Endothelial cell of umbilical vein (primary cell): ENCODE data around the gene OPRM1. TPM values are rescaled to one million over a fixed set of nuclear protein-coding genes. Genes with fewer than 3 reads are reported as not detected.
"Not testable (repeated sequence)": the region's sequence is repeated elsewhere in the genome, so short reads cannot be mapped to it uniquely, and the experiment has no call there.

Source experiments
- BruUV-seq: library from RNA; stranded (reverse); fragments of 400-500 nt; replicated peaks from 2 replicates; lab custom pipeline; 2021; lab: Mats Ljungman, UMichigan
- CTCF ChIA-PET: fragments of 300-600, 350-600 bp; sonication (Branson Sonifier 250); formaldehyde crosslinking; loops from one replicate; lab custom pipeline; 2021; ENCODE audit warnings: antibody characterized with exemption, inconsistent platforms; lab: Charles Lee
- POLR2A ChIA-PET: fragments of 300-600, 350-600 bp; sonication (Branson Sonifier 250); formaldehyde crosslinking; loops from one replicate; lab custom pipeline; 2021; ENCODE audit warnings: antibody characterized with exemption, inconsistent platforms; lab: Charles Lee
- DNase-seq: peaks from one replicate; pipeline ENCODE4 v3.0.0-alpha.2; 2011; ENCODE audit warnings: low read depth, low spot score
- FAIRE-seq: peaks from 2 replicates; lab custom pipeline; 2011; peaks lifted over from hg19 to GRCh38; lab: Jason Lieb, UNC
- H2AFZ ChIP-seq: 2 replicates; pipeline ENCODE4 v1.6.0; 2012; ENCODE audit warnings: low read depth, low read length, control low read depth, inconsistent platforms
- H3K27ac ChIP-seq: 2 replicates; pipeline ENCODE4 v1.5.1; 2011; ENCODE audit warnings: low read depth, mild to moderate bottlenecking, control low read depth, low read length, moderate library complexity; ENCODE audit not compliant: insufficient read depth
- H3K27me3 ChIP-seq, 2 experiments: 2 replicates each; pipeline versions ENCODE4 v1.6.0 to v1.6.1; 2011; ENCODE audit warnings: low read length in 2 of 2, mixed read lengths in 1 of 2; ENCODE audit not compliant: control insufficient read depth in 2 of 2, insufficient read depth in 2 of 2
- H3K36me3 ChIP-seq, 2 experiments: 2 replicates in 1 of 2; 3 replicates in 1 of 2; pipeline ENCODE4 v1.5.1; 2011; ENCODE audit warnings: low read length in 2 of 2, mild to moderate bottlenecking in 1 of 2, moderate library complexity in 1 of 2; ENCODE audit not compliant: control insufficient read depth in 2 of 2, insufficient read depth in 2 of 2; ENCODE audit errors: extremely low read depth in 1 of 2
- H3K4me1 ChIP-seq: 3 replicates; pipeline ENCODE4 v1.5.1; 2011; ENCODE audit warnings: mild to moderate bottlenecking, low read length; ENCODE audit not compliant: control insufficient read depth, insufficient read depth; ENCODE audit errors: extremely low read depth
- H3K4me2 ChIP-seq: 2 replicates; pipeline ENCODE4 v1.6.1; 2011; ENCODE audit warnings: low read length, control low read depth, mixed read lengths; ENCODE audit not compliant: insufficient read depth
- H3K4me3 ChIP-seq, 3 experiments: fragments of 200-600 bp in 1 of 3; sonication (generic), shearing (Covaris generic) in 1 of 3; replicated peaks in 1 of 3; 2 replicates each; pipeline ENCODE4 v1.5.1; 2011 to 2016; ENCODE audit warnings: control low read depth in 3 of 3, low read length in 3 of 3, mild to moderate bottlenecking in 2 of 3, inconsistent platforms in 1 of 3, low read depth in 1 of 3, moderate library complexity in 1 of 3; ENCODE audit not compliant: insufficient read depth in 1 of 3
- H3K79me2 ChIP-seq: 2 replicates; pipeline ENCODE4 v1.6.0; 2012; ENCODE audit warnings: low read length, inconsistent platforms; ENCODE audit not compliant: control insufficient read depth, insufficient read depth
- H3K9ac ChIP-seq: replicated peaks from 2 replicates; pipeline ENCODE3; 2011; ENCODE audit warnings: low read length, control low read depth; ENCODE audit not compliant: insufficient read depth; ENCODE audit errors: extremely low read depth
- H3K9me1 ChIP-seq: replicated peaks from 3 replicates; pipeline ENCODE4 v1.6.0; 2011; ENCODE audit warnings: mild to moderate bottlenecking, low read length; ENCODE audit not compliant: control insufficient read depth, insufficient read depth; ENCODE audit errors: extremely low read depth
- H3K9me3 ChIP-seq: replicated peaks from 2 replicates; pipeline ENCODE4 v1.5.1; 2012; ENCODE audit warnings: low read length, inconsistent platforms; ENCODE audit not compliant: control insufficient read depth, insufficient read depth
- H4K20me1 ChIP-seq: replicated peaks from 2 replicates; pipeline ENCODE3; 2011; ENCODE audit warnings: mild to moderate bottlenecking, low read length; ENCODE audit not compliant: control insufficient read depth, insufficient read depth; ENCODE audit errors: extremely low read depth
- EZH2 ChIP-seq: IDR thresholded peaks from 2 replicates; pipeline ENCODE4 v1.6.1; 2012; ENCODE audit warnings: borderline replicate concordance, low read depth, mild to moderate bottlenecking, moderate library complexity, low read length, inconsistent platforms; ENCODE audit not compliant: severe bottlenecking
- FOS ChIP-seq: IDR thresholded peaks from 2 replicates; pipeline ENCODE4 v1.6.1; 2011; ENCODE audit warnings: mild to moderate bottlenecking, low read length, moderate library complexity, borderline replicate concordance; ENCODE audit not compliant: insufficient read depth
- GATA2 ChIP-seq: IDR thresholded peaks from 2 replicates; pipeline ENCODE4 v1.7.0; 2011; ENCODE audit warnings: low read depth, mild to moderate bottlenecking, moderate library complexity, mixed read lengths, low read length; ENCODE audit not compliant: insufficient read length, insufficient read depth
- JUN ChIP-seq: IDR thresholded peaks from 2 replicates; pipeline ENCODE4 v1.6.1; 2011; ENCODE audit warnings: borderline replicate concordance, low read depth; ENCODE audit not compliant: insufficient read length, insufficient read depth
- MAX ChIP-seq: IDR thresholded peaks from 2 replicates; pipeline ENCODE4 v1.6.1; 2011; ENCODE audit not compliant: insufficient read depth, insufficient read length
- MYC ChIP-seq: IDR thresholded peaks from one replicate; pipeline ENCODE4 v1.6.1; 2011; ENCODE audit warnings: mild to moderate bottlenecking, low read depth, low read length
- POLR2A ChIP-seq: IDR thresholded peaks from 2 replicates; pipeline ENCODE4 v1.6.1; 2012; ENCODE audit warnings: low read depth, mild to moderate bottlenecking, control low read depth, low read length
- POLR2AphosphoS5 ChIP-seq: IDR thresholded peaks from 2 replicates; pipeline ENCODE4 v1.6.1; 2012; ENCODE audit warnings: low read depth, mild to moderate bottlenecking, control low read depth, low read length, moderate library complexity; ENCODE audit not compliant: insufficient read depth
- dilution Hi-C: fragments of 300-500 bp; cut with MboI; formaldehyde crosslinking; loops from one replicate; pipeline ENCODE4 v1.15.0; 2019; ENCODE audit warnings: low sequenced_read_pairs; ENCODE audit not compliant: extremely low pct_ligation_motif_present
- intact Hi-C: fragments of 100-400 bp; cut with micrococcal nuclease; formaldehyde crosslinking; loops from one replicate; pipeline ENCODE4 v1.10.0; 2022
- polyA plus RNA-seq, 4 experiments: library from polyadenylated mRNA; depleted of rRNA in 3 of 4; stranded (reverse) in 3 of 4; unstranded in 1 of 4; fragments of >200 nt; gene quantifications; 2 replicates each; pipeline versions ENCODE4 v1.2.1 to v1.2.3, GENCODE V29; 2011 to 2012; ENCODE audit warnings: missing spikeins in 1 of 4
- total RNA-seq: library from RNA; stranded (reverse); gene quantifications from 2 replicates; pipeline ENCODE4 v1.2.3, GENCODE V29; 2021
- TF ChIP-seq, protein P1 (sequence below), 2 donors: IDR thresholded peaks; 1 replicate in 1 of 2; 2 replicates in 1 of 2; pipeline ENCODE4 v1.5.1; 2011; ENCODE audit warnings: low read length in 2 of 2, mild to moderate bottlenecking in 2 of 2, moderate library complexity in 2 of 2, control low read depth in 1 of 2, inconsistent platforms in 1 of 2, low read depth in 1 of 2; ENCODE audit not compliant: insufficient read depth in 1 of 2; ENCODE audit errors: extremely low read depth in 1 of 2

Gene OPRM1
- total and polyA plus RNA-seq, 2 donors (not counting 3 experiments of a cell fraction or from before 2014, with no cell fraction given), result not detected

GRCh38 chr6:154197196-154197860 is 158.3 kb downstream of the OPRM1 start:
- no peak overlapping the region for H3K4me3 ChIP-seq
- no peaks in the 10 kb centered on the region for H3K9me1 ChIP-seq
- TF ChIP-seq POLR2A (no peak), MYC (no peak), JUN (no peak), FOS (no peak), GATA2 (no peak), MAX (no peak), POLR2AphosphoS5 (no peak), EZH2 (no peak)
- TF ChIP-seq, protein P1, sequence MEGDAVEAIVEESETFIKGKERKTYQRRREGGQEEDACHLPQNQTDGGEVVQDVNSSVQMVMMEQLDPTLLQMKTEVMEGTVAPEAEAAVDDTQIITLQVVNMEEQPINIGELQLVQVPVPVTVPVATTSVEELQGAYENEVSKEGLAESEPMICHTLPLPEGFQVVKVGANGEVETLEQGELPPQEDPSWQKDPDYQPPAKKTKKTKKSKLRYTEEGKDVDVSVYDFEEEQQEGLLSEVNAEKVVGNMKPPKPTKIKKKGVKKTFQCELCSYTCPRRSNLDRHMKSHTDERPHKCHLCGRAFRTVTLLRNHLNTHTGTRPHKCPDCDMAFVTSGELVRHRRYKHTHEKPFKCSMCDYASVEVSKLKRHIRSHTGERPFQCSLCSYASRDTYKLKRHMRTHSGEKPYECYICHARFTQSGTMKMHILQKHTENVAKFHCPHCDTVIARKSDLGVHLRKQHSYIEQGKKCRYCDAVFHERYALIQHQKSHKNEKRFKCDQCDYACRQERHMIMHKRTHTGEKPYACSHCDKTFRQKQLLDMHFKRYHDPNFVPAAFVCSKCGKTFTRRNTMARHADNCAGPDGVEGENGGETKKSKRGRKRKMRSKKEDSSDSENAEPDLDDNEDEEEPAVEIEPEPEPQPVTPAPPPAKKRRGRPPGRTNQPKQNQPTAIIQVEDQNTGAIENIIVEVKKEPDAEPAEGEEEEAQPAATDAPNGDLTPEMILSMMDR (IDR thresholded peaks at IDR 0.05; ENCODE audit: extremely low read depth in 1 of 2, insufficient read depth in 1 of 2, low read depth in 1 of 2, low read length in 2 of 2), result no peak
- POLR2A ChIA-PET, result no interaction called here
- no peak overlapping the region for H2AFZ ChIP-seq
- no peaks in the 10 kb centered on the region for H3K27me3 ChIP-seq
- DNase-seq, result no peak
- H3K79me2 ChIP-seq, result no peaks in the 10 kb centered on the region
- H3K36me3 ChIP-seq, result no peaks in the 10 kb centered on the region
- no peak overlapping the region for H3K27ac ChIP-seq
- CTCF ChIA-PET, result interaction anchor here (0.9 to 1.2 kb wide), 5 partner anchors 14 to 671 kb away, joined by 3 read pairs; no protein-coding TSS in a partner anchor
- intact Hi-C loops, result no loop called here
- no TSS peak for BruUV-seq
- H3K9me3 ChIP-seq, result no peaks in the 10 kb centered on the region
- H4K20me1 ChIP-seq, result no peaks in the 10 kb centered on the region
- dilution Hi-C loops, result no loop called here
- FAIRE-seq, result no peak
- H3K4me1 ChIP-seq, result no peaks in the 10 kb centered on the region
- no peak overlapping the region for H3K9ac ChIP-seq
- no peak overlapping the region for H3K4me2 ChIP-seq

GRCh38 chr6:154201688-154202087 is 162.6 kb downstream of the OPRM1 start:
- BruUV-seq, H3K79me2 ChIP-seq, DNase-seq, H4K20me1 ChIP-seq, H3K27me3 ChIP-seq, H3K9me3 ChIP-seq, H2AFZ ChIP-seq, POLR2A ChIA-PET, intact Hi-C loops, H3K9ac ChIP-seq, FAIRE-seq, CTCF ChIA-PET, H3K36me3 ChIP-seq, dilution Hi-C loops, H3K9me1 ChIP-seq, H3K27ac ChIP-seq, H3K4me1 ChIP-seq, H3K4me3 ChIP-seq, H3K4me2 ChIP-seq: not testable (repeated sequence)
